ENCODE measurements around the gene C17orf100.

DNA sequence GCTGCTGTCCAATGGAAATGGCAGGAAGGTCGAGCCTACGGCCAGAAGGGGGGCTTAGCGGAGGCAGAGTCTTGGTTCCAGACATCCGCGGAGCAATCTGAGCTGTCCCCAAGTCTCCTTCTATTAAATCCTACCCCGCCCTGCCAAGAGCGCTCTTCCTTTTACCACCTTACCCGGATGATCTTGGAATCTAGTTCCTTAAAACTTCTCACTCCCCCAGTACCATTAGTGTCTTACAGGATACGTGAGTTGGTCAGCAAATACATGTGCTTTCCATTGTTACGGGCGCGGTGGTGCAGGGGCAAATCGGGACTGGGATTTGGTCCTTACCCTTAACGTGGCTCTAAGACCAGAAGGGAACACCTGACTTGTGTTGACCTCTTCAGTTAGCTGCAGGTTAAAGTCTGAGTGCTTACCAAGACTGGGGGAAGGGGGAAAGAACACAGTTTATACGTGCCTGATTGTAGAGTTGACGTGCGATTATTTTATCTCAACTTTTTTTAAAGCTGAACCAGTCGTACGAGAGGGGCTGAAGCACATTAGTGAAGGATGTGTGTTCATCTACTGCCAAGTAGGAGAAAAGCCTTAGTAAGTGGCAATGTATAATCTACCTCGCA lies 10.2 kb upstream of the C17orf100 start:
- TF ChIP-seq, protein P1, sequence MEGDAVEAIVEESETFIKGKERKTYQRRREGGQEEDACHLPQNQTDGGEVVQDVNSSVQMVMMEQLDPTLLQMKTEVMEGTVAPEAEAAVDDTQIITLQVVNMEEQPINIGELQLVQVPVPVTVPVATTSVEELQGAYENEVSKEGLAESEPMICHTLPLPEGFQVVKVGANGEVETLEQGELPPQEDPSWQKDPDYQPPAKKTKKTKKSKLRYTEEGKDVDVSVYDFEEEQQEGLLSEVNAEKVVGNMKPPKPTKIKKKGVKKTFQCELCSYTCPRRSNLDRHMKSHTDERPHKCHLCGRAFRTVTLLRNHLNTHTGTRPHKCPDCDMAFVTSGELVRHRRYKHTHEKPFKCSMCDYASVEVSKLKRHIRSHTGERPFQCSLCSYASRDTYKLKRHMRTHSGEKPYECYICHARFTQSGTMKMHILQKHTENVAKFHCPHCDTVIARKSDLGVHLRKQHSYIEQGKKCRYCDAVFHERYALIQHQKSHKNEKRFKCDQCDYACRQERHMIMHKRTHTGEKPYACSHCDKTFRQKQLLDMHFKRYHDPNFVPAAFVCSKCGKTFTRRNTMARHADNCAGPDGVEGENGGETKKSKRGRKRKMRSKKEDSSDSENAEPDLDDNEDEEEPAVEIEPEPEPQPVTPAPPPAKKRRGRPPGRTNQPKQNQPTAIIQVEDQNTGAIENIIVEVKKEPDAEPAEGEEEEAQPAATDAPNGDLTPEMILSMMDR (IDR thresholded peaks at IDR 0.05; ENCODE audit: insufficient read depth, low read length, poor library complexity, severe bottlenecking), result no peak
- TF ChIP-seq EZH2phosphoT487 (conservative IDR thresholded peaks at IDR 0.05; ENCODE audit: low read length), result no peak
